ENCODE results near the gene AHCYL1. TPM values are rescaled to one million over a fixed set of nuclear protein-coding genes. Genes with fewer than 3 reads are reported as not detected.

The AHCYL1 gene
- total and polyA plus RNA-seq, 8 donors: 31.0 to 76.3 (median 62.7) TPM

DNA sequence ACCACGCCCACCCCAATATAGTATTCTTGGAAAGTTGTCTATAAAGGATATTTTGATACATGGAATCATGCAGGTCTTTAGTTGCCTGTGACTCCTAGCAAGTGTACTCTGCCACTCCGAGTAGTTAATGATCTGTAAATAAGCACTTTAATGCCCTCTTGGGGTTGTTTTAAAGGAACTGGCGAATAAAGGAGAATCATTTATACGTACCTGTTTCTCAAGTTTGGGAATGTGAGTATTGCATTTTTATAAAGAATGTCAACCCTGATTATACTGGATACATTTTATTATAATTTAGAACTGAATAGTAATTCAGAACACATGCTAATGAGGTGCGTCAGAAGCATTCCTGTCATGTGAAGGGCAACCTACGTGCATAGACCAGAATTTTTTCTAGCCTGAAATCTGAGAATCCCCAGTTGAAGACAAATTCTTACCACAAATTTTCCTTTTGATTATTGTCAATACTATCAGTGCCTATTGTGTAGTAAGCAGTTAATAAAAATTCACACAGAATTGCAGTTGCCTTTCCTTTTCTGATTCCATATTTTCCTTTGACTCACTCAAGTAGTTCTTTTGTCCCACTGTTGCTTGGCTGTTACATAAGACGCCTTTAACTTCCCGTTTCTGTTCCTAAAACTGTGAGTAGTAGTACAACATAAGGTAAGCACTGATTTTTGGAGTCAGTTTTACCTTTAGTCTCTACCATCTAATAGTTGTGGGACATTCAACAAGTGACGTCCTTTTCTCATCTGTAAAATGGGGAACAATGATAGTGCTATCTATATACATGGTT, 5.1 kb downstream of the AHCYL1 start:
- no peak for TF ChIP-seq POLR2A (IDR thresholded peaks at IDR 0.05)
- no peak for TF ChIP-seq POLR2AphosphoS5 (IDR thresholded peaks at IDR 0.05)
- TF ChIP-seq EP300 (IDR thresholded peaks at IDR 0.05): no peak
- TF ChIP-seq, protein P1, sequence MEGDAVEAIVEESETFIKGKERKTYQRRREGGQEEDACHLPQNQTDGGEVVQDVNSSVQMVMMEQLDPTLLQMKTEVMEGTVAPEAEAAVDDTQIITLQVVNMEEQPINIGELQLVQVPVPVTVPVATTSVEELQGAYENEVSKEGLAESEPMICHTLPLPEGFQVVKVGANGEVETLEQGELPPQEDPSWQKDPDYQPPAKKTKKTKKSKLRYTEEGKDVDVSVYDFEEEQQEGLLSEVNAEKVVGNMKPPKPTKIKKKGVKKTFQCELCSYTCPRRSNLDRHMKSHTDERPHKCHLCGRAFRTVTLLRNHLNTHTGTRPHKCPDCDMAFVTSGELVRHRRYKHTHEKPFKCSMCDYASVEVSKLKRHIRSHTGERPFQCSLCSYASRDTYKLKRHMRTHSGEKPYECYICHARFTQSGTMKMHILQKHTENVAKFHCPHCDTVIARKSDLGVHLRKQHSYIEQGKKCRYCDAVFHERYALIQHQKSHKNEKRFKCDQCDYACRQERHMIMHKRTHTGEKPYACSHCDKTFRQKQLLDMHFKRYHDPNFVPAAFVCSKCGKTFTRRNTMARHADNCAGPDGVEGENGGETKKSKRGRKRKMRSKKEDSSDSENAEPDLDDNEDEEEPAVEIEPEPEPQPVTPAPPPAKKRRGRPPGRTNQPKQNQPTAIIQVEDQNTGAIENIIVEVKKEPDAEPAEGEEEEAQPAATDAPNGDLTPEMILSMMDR (IDR thresholded peaks at IDR 0.05): no peak
- 72 to 85% (median 76%) methylated on average over 9 of the region's 9 CpGs for WGBS, 5 donors
- H3K27ac ChIP-seq: peak overlapping the region in 1 of 5 donors; percentile 57
- peaks cover 0 to 8% (median 0%) of the 10 kb centered on the region in 4 donors for H3K36me3 ChIP-seq
- intact Hi-C loops (cut with DNase I; ENCODE audit: low total_unique reads): no loop called here
- DNase-seq: no peak
- H3K27me3 ChIP-seq: no peaks in the 10 kb centered on the region
- H3K4me1 ChIP-seq: peaks cover 53 to 93% (median 71%) of the 10 kb centered on the region in 4 donors
- no peaks in the 10 kb centered on the region for H3K9me3 ChIP-seq
- no peak overlapping the region for H3K4me3 ChIP-seq

DNA sequence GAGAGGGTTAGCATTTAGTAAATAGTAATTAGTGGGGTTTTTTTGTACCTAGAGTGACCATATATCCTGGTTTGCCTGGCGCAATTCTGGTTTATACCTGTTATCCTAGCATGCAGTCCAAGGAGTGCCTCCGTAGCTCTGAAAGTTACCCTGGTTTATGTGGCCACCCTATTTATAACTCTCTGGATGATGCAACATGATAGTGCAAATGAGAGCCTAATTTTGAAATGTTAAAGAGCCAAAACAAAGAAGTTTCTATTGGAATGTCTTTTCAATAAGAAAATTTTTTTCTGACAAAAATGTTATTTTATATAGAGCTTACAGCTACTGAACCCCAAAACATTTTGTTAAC, 5.7 kb downstream of the AHCYL1 start:
- H3K9me3 ChIP-seq: no peaks in the 10 kb centered on the region
- no peak for TF ChIP-seq EP300 (IDR thresholded peaks at IDR 0.05)
- TF ChIP-seq, protein P1 (IDR thresholded peaks at IDR 0.05): no peak
- TF ChIP-seq POLR2AphosphoS5 (IDR thresholded peaks at IDR 0.05): no peak
- no peak for TF ChIP-seq POLR2A (IDR thresholded peaks at IDR 0.05)
- peak overlapping the region in 1 of 5 donors; percentile 57 for H3K27ac ChIP-seq
- 85 to 94% (median 90%) methylated on average over 2 of the region's 2 CpGs for WGBS, 5 donors
- H3K4me3 ChIP-seq: no peak overlapping the region
- H3K27me3 ChIP-seq: no peaks in the 10 kb centered on the region
- intact Hi-C loops (cut with DNase I; ENCODE audit: low total_unique reads): no loop called here
- peaks cover 0 to 8% (median 0%) of the 10 kb centered on the region in 4 donors for H3K36me3 ChIP-seq
- H3K4me1 ChIP-seq: peaks cover 59 to 98% (median 76%) of the 10 kb centered on the region in 4 donors
- DNase-seq: no peak

DNA sequence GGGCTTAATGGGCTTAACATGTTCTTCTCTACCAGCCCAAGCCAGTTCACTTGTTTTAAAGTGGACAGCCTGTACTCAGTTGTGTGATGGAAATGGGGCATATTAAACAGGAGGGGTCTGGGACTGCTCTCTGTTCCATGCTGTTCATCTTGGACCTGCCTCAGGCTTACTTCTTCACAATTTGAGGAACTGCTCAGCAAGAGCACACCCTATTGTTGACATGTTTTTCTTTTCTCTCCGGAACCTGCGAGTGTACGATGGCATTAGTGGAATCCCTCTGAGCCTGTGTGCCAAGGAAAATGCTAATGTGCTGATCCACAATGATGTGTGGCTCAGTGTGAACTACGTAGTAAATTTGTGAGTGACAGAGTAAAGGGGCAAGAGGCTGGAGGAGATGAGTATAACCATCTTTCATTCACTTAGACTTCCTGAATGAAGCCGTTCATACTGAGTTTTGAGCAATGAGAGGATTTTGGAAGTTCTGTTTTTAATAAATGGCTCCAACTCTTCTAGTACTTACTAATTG, 6.9 kb downstream of the AHCYL1 start:
- peaks cover 0 to 16% (median 5%) of the 10 kb centered on the region in 4 donors for H3K36me3 ChIP-seq
- intact Hi-C loops (cut with DNase I; ENCODE audit: low total_unique reads): no loop called here
- no peak for DNase-seq
- no peak overlapping the region for H3K4me3 ChIP-seq
- H3K4me1 ChIP-seq: peaks cover 55 to 99% (median 77%) of the 10 kb centered on the region in 4 donors
- TF ChIP-seq EP300 (IDR thresholded peaks at IDR 0.05): no peak
- TF ChIP-seq POLR2AphosphoS5 (IDR thresholded peaks at IDR 0.05): no peak
- TF ChIP-seq, protein P1 (IDR thresholded peaks at IDR 0.05): no peak
- TF ChIP-seq POLR2A (IDR thresholded peaks at IDR 0.05): no peak
- H3K9me3 ChIP-seq: no peaks in the 10 kb centered on the region
- H3K27ac ChIP-seq: peak overlapping the region in 3 of 5 donors; percentile 25 to 57 (median 28)
- H3K27me3 ChIP-seq: no peaks in the 10 kb centered on the region
- WGBS, 5 donors: 69 to 95% (median 86%) methylated on average over 5 of the region's 5 CpGs

DNA sequence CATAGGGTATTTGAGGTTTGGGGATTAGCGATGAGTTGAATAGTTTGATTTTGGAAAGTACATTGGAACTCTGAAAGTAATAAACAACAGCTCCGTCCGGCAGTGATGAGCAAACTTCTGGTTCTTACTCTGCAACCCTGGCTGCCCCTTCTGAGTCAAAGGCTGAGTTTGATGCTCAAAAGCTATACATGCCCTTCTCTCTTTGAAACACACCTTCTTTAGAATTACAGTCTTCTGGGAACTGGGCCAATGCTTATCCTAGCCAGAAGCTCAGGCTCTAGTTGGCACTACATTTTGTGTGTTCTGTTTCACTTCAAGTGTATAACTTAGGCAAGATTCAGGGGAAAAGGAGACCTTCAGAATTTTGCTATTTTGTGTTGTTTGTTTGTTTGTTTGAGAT, 9.3 kb downstream of the AHCYL1 start:
- no peaks in the 10 kb centered on the region for H3K27me3 ChIP-seq
- peak overlapping the region; percentile 57 to 80 (median 64) for H3K27ac ChIP-seq
- H3K36me3 ChIP-seq: peaks cover 0 to 19% (median 7%) of the 10 kb centered on the region in 4 donors
- DNase-seq: peak; percentile 47 to 67
- peaks cover 55 to 99% (median 73%) of the 10 kb centered on the region in 4 donors for H3K4me1 ChIP-seq
- 24 to 44% (median 36%) methylated on average over 3 of the region's 3 CpGs for WGBS, 5 donors
- no peaks in the 10 kb centered on the region for H3K9me3 ChIP-seq
- TF ChIP-seq POLR2AphosphoS5 (IDR thresholded peaks at IDR 0.05) (no peak), EP300 (IDR thresholded peaks at IDR 0.05) (no peak), POLR2A (IDR thresholded peaks at IDR 0.05) (no peak)
- TF ChIP-seq, protein P1 (IDR thresholded peaks at IDR 0.05): no peak
- intact Hi-C loops (cut with DNase I; ENCODE audit: low total_unique reads): no loop called here
- H3K4me3 ChIP-seq: no peak overlapping the region

Data from stomach (tissue), 9 donors.